ENCODE results near the gene FLOT2. TPM values are rescaled to one million over a fixed set of nuclear protein-coding genes. Genes with fewer than 3 reads are reported as not detected.

FLOT2 gene
- total RNA-seq, 1 donor: 35.1 TPM

DNA sequence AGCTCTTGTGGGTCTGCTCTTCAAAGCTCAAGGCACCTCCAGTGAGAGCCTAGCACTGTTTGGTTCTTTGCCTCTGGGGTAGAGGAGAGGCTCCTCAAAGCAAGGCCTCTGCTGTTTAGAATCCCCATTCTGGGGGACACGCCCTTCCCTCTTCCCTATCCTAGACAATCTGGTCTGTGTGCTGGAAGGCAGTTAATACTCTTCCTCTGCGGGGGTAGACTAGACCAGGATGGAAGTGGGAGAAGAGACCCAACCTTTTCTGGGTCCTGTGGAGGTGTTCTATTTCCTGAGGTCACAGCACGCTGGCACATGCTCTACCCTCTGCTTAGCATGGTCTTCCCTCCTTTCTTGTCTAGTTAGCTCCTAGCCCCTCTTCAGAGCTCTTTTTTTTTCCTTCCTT, 35.0 kb downstream of the FLOT2 start:
- H2AFZ ChIP-seq (ENCODE audit: low read length): no peak overlapping the region
- no peak for DNase-seq (ENCODE audit: insufficient read length, low spot score, missing footprints)
- H4K20me1 ChIP-seq (ENCODE audit: insufficient read depth, low read length): no peaks in the 10 kb centered on the region
- no peak overlapping the region for H3K4me2 ChIP-seq (ENCODE audit: insufficient read depth, low read length)
- H3K79me2 ChIP-seq (ENCODE audit: insufficient read depth, low read length): no peaks in the 10 kb centered on the region
- peaks cover 21% of the 10 kb centered on the region for H3K36me3 ChIP-seq (ENCODE audit: insufficient read depth, low read length)
- TF ChIP-seq, protein P1, sequence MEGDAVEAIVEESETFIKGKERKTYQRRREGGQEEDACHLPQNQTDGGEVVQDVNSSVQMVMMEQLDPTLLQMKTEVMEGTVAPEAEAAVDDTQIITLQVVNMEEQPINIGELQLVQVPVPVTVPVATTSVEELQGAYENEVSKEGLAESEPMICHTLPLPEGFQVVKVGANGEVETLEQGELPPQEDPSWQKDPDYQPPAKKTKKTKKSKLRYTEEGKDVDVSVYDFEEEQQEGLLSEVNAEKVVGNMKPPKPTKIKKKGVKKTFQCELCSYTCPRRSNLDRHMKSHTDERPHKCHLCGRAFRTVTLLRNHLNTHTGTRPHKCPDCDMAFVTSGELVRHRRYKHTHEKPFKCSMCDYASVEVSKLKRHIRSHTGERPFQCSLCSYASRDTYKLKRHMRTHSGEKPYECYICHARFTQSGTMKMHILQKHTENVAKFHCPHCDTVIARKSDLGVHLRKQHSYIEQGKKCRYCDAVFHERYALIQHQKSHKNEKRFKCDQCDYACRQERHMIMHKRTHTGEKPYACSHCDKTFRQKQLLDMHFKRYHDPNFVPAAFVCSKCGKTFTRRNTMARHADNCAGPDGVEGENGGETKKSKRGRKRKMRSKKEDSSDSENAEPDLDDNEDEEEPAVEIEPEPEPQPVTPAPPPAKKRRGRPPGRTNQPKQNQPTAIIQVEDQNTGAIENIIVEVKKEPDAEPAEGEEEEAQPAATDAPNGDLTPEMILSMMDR (IDR thresholded peaks at IDR 0.05; ENCODE audit: extremely low read depth, low read depth, low read length): no peak
- no peaks in the 10 kb centered on the region for H3K9me3 ChIP-seq (ENCODE audit: low read depth, low read length)
- H3K27me3 ChIP-seq (ENCODE audit: insufficient read depth, low read length): no peaks in the 10 kb centered on the region
- H3K4me1 ChIP-seq (ENCODE audit: insufficient read depth, low read length): no peaks in the 10 kb centered on the region
- H3K27ac ChIP-seq (ENCODE audit: low read depth, low read length): no peak overlapping the region
- H3K4me3 ChIP-seq (ENCODE audit: insufficient read depth, low read length): no peak overlapping the region

DNA sequence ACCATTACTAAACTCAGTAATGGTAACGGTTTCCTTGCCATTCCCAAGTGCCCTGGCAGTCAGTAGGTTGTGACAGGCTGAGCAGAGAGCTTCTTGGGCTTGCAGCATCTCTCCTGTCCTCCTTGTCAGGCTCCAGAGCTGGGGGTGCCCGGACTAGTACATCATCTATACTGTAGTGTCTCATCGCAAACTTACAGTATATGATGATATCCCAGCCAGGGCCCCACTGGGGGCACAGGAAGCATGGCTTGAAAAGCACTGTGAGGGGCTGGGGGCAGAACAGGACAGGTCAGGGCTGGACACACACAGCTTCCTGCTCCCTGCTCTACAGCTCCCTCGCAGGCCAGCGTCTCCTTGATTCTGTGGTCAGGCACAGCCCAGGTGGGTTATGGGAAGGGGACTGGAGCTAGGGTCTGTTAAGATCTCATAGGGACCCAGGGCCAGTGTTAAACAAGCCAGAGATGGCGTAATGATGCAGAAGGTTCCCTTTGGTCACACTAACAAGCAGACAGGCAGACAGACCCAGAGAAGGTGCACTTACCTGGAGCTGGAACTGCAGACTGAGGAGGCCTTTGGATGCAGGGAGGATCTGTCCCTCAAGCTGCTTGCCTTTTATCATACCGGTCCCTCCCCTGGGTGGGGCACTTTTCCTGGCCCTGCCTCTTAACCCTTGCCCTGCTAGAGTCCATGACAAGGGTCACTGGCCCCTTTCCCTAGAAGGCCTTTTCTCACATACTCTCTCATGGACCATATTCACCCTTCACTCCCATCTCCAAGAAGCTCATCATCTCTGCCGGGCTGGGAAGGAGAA, 35.9 kb downstream of the FLOT2 start:
- DNase-seq (ENCODE audit: insufficient read length, low spot score, missing footprints): no peak
- no peak overlapping the region for H3K4me2 ChIP-seq (ENCODE audit: insufficient read depth, low read length)
- H3K4me3 ChIP-seq (ENCODE audit: insufficient read depth, low read length): no peak overlapping the region
- no peaks in the 10 kb centered on the region for H3K27me3 ChIP-seq (ENCODE audit: insufficient read depth, low read length)
- H3K4me1 ChIP-seq (ENCODE audit: insufficient read depth, low read length): no peaks in the 10 kb centered on the region
- no peak overlapping the region for H2AFZ ChIP-seq (ENCODE audit: low read length)
- H3K9me3 ChIP-seq (ENCODE audit: low read depth, low read length): no peaks in the 10 kb centered on the region
- TF ChIP-seq, protein P1 (IDR thresholded peaks at IDR 0.05; ENCODE audit: extremely low read depth, low read depth, low read length): no peak
- no peaks in the 10 kb centered on the region for H3K79me2 ChIP-seq (ENCODE audit: insufficient read depth, low read length)
- peaks cover 21% of the 10 kb centered on the region for H3K36me3 ChIP-seq (ENCODE audit: insufficient read depth, low read length)
- H3K27ac ChIP-seq (ENCODE audit: low read depth, low read length): no peak overlapping the region
- H4K20me1 ChIP-seq (ENCODE audit: insufficient read depth, low read length): no peaks in the 10 kb centered on the region

DNA sequence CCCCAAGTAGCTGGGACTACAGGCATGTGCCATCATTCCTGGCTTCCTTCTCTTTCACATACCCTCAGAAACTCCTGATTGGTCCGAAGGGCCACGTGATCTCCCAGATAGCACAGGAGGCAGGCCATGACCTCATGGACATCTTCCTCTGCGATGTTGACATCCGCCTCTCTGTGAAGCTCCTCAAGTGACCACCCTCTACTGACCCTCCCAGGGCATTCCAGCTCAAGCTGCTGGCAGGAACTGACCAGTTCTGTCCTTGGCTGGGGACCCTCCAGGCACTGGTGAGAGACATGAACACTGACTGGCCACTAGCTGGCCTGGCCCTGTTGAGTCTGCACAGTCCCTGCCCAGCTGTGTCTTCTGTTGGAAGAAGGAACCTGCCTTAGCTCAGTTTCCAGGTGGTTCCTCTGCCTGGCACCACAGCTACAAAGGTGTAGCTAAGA, 37.1 kb downstream of the FLOT2 start:
- Histone ChIP-seq H3K9me3 (ENCODE audit: low read depth, low read length) (no peaks in the 10 kb centered on the region), H3K27me3 (ENCODE audit: insufficient read depth, low read length) (no peaks in the 10 kb centered on the region), H4K20me1 (ENCODE audit: insufficient read depth, low read length) (no peaks in the 10 kb centered on the region), H3K4me3 (ENCODE audit: insufficient read depth, low read length) (no peak overlapping the region), H3K4me1 (ENCODE audit: insufficient read depth, low read length) (peaks cover 5% of the 10 kb centered on the region), H3K36me3 (ENCODE audit: insufficient read depth, low read length) (peaks cover 21% of the 10 kb centered on the region), H3K27ac (ENCODE audit: low read depth, low read length) (no peak overlapping the region), H3K79me2 (ENCODE audit: insufficient read depth, low read length) (peaks cover 9% of the 10 kb centered on the region), H2AFZ (ENCODE audit: low read length) (no peak overlapping the region), H3K4me2 (ENCODE audit: insufficient read depth, low read length) (no peak overlapping the region)
- DNase-seq (ENCODE audit: insufficient read length, low spot score, missing footprints): no peak
- TF ChIP-seq, protein P1 (IDR thresholded peaks at IDR 0.05; ENCODE audit: extremely low read depth, low read depth, low read length): no peak

DNA sequence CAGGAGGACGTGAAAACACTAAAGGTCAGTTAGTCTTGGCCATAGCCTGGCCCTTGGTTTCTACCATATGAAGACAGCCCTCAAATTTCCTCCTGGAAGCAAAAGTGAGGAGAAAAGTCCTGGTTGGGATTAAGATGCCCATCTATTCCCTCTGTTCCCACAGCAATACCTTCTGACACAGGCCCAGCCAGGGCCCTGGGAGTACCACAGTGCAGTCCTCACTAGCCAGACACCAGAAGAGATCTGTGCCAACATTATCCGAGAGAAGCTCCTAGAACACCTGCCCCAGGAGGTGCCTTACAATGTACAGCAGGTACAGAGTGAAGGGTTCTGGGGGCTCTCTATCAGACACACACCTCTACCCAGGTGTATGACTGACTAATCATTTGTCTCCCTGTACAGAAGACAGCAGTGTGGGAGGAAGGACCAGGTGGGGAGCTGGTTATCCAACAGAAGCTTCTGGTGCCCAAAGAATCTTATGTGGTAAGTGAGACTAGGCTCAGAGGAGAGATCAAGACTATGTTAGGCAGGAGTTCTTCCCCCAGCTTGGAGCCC, 38.7 kb downstream of the FLOT2 start:
- H2AFZ ChIP-seq (ENCODE audit: low read length): no peak overlapping the region
- H3K27me3 ChIP-seq (ENCODE audit: insufficient read depth, low read length): no peaks in the 10 kb centered on the region
- peaks cover 14% of the 10 kb centered on the region for H3K79me2 ChIP-seq (ENCODE audit: insufficient read depth, low read length)
- no peak overlapping the region for H3K27ac ChIP-seq (ENCODE audit: low read depth, low read length)
- H3K4me1 ChIP-seq (ENCODE audit: insufficient read depth, low read length): peaks cover 12% of the 10 kb centered on the region
- no peak overlapping the region for H3K4me3 ChIP-seq (ENCODE audit: insufficient read depth, low read length)
- no peak for DNase-seq (ENCODE audit: insufficient read length, low spot score, missing footprints)
- peaks cover 21% of the 10 kb centered on the region for H3K36me3 ChIP-seq (ENCODE audit: insufficient read depth, low read length)
- TF ChIP-seq, protein P1 (IDR thresholded peaks at IDR 0.05; ENCODE audit: extremely low read depth, low read depth, low read length): no peak
- H3K9me3 ChIP-seq (ENCODE audit: low read depth, low read length): no peaks in the 10 kb centered on the region
- H4K20me1 ChIP-seq (ENCODE audit: insufficient read depth, low read length): no peaks in the 10 kb centered on the region
- H3K4me2 ChIP-seq (ENCODE audit: insufficient read depth, low read length): no peak overlapping the region
